H9 (cell line): Measurements from ENCODE around the gene UVSSA. TPM values are rescaled to one million over a fixed set of nuclear protein-coding genes. Genes with fewer than 3 reads are reported as not detected.

Experiments
- DNase-seq: peaks from one replicate; pipeline ENCODE4 v3.0.0-alpha.2; 2017
- H2AFZ ChIP-seq: one replicate; pipeline ENCODE4 v1.6.1; 2013; ENCODE audit warnings: mild to moderate bottlenecking, low read length, control low read depth, moderate library complexity
- H2AK5ac ChIP-seq: 2 replicates; pipeline ENCODE4 v1.6.1; 2013; ENCODE audit warnings: low read length, control low read depth, mixed read lengths; ENCODE audit not compliant: insufficient read length
- H2BK120ac ChIP-seq: one replicate; pipeline ENCODE4 v1.6.1; 2013; ENCODE audit warnings: low read depth, mild to moderate bottlenecking, low read length, control low read depth, inconsistent platforms; ENCODE audit not compliant: poor library complexity, severe bottlenecking
- H2BK12ac ChIP-seq: 2 replicates; pipeline ENCODE4 v1.6.1; 2013; ENCODE audit warnings: low read length, control low read depth, mixed read lengths, low read depth; ENCODE audit not compliant: insufficient read length
- H2BK15ac ChIP-seq: 2 replicates; pipeline ENCODE4 v1.6.1; 2013; ENCODE audit warnings: low read depth, low read length, control low read depth
- H2BK20ac ChIP-seq: one replicate; pipeline ENCODE4 v1.6.1; 2013; ENCODE audit warnings: low read depth, mild to moderate bottlenecking, low read length, control low read depth, inconsistent platforms; ENCODE audit not compliant: poor library complexity, severe bottlenecking
- H2BK5ac ChIP-seq: 2 replicates; pipeline ENCODE4 v1.6.1; 2013; ENCODE audit warnings: low read length, control low read depth, mixed read lengths; ENCODE audit not compliant: insufficient read length
- H3K14ac ChIP-seq: 2 replicates; pipeline ENCODE4 v1.6.1; 2013; ENCODE audit warnings: low read length, control low read depth; ENCODE audit not compliant: insufficient read depth
- H3K18ac ChIP-seq: 2 replicates; pipeline ENCODE4 v1.6.1; 2013; ENCODE audit warnings: low read depth, mild to moderate bottlenecking, mixed read lengths, low read length, control low read depth; ENCODE audit not compliant: insufficient read length
- H3K23ac ChIP-seq: 2 replicates; pipeline ENCODE4 v1.6.1; 2013; ENCODE audit warnings: low read length, control low read depth, mixed read lengths, low read depth; ENCODE audit not compliant: insufficient read length
- H3K23me2 ChIP-seq: 2 replicates; pipeline ENCODE4 v1.6.1; 2013; ENCODE audit warnings: low read depth, mild to moderate bottlenecking, mixed read lengths, low read length, control low read depth; ENCODE audit not compliant: insufficient read length, poor library complexity, severe bottlenecking
- H3K27ac ChIP-seq: 2 replicates; pipeline ENCODE4 v1.5.1; 2013; ENCODE audit warnings: low read length, control low read depth, mixed read lengths, low read depth; ENCODE audit not compliant: insufficient read length
- H3K27me3 ChIP-seq: 2 replicates; pipeline ENCODE4 v1.6.1; 2013; ENCODE audit warnings: low read length, control low read depth, inconsistent platforms; ENCODE audit not compliant: insufficient read depth
- H3K4ac ChIP-seq: 2 replicates; pipeline ENCODE4 v1.6.1; 2013; ENCODE audit warnings: low read depth, mild to moderate bottlenecking, control low read depth, inconsistent platforms, low read length, moderate library complexity
- H3K4me1 ChIP-seq: 2 replicates; pipeline ENCODE4 v1.6.1; 2013; ENCODE audit warnings: low read length, control low read depth, inconsistent platforms; ENCODE audit not compliant: insufficient read depth
- H3K4me2 ChIP-seq: 2 replicates; pipeline ENCODE4 v1.6.1; 2013; ENCODE audit warnings: low read length, control low read depth, mixed read lengths; ENCODE audit not compliant: insufficient read length, insufficient read depth
- H3K56ac ChIP-seq: 2 replicates; pipeline ENCODE4 v1.6.1; 2013; ENCODE audit warnings: low read depth, mild to moderate bottlenecking, mixed read lengths, low read length, control low read depth; ENCODE audit not compliant: insufficient read length
- H3K79me1 ChIP-seq: 2 replicates; pipeline ENCODE4 v1.6.1; 2013; ENCODE audit warnings: low read depth, mild to moderate bottlenecking, moderate library complexity, low read length, control low read depth, inconsistent platforms; ENCODE audit not compliant: insufficient read depth, poor library complexity, severe bottlenecking
- H3K79me2 ChIP-seq: 2 replicates; pipeline ENCODE4 v1.6.1; 2013; ENCODE audit warnings: low read length, control low read depth, inconsistent platforms; ENCODE audit not compliant: insufficient read depth
- H3K9ac ChIP-seq: 2 replicates; pipeline ENCODE4 v1.6.1; 2013; ENCODE audit warnings: low read length, control low read depth, mixed read lengths; ENCODE audit not compliant: insufficient read length; ENCODE audit errors: extremely low read depth
- H3K9me3 ChIP-seq: one replicate; pipeline ENCODE4 v1.6.1; 2013; ENCODE audit warnings: low read depth, low read length, inconsistent platforms; ENCODE audit not compliant: control insufficient read depth
- H3T11ph ChIP-seq: one replicate; pipeline ENCODE4 v1.6.1; 2013; ENCODE audit warnings: mild to moderate bottlenecking, low read length, control low read depth, inconsistent platforms
- H4K20me1 ChIP-seq: one replicate; pipeline ENCODE4 v1.6.1; 2013; ENCODE audit not compliant: control insufficient read depth, insufficient read length, insufficient read depth
- H4K5ac ChIP-seq: 2 replicates; pipeline ENCODE4 v1.6.1; 2013; ENCODE audit warnings: low read depth, mild to moderate bottlenecking, mixed read lengths, low read length, control low read depth; ENCODE audit not compliant: insufficient read length
- H4K8ac ChIP-seq: replicated peaks from 2 replicates; pipeline ENCODE4 v1.6.1; 2013; ENCODE audit warnings: low read length, control low read depth, mixed read lengths, low read depth; ENCODE audit not compliant: insufficient read length
- H4K91ac ChIP-seq: 2 replicates; pipeline ENCODE4 v1.6.1; 2013; ENCODE audit warnings: low read depth, mild to moderate bottlenecking, moderate library complexity, mixed read lengths, low read length, control low read depth; ENCODE audit not compliant: insufficient read length
- H3K27ac Mint-ChIP-seq, 3 experiments: 2 replicates in 2 of 3; 3 replicates in 1 of 3; pipeline ENCODE4 v1.8.0; 2020 to 2021; ENCODE audit warnings: mixed read lengths in 3 of 3, mild to moderate bottlenecking in 1 of 3, moderate library complexity in 1 of 3
- H3K27me3 Mint-ChIP-seq: 2 replicates; pipeline ENCODE4 v1.8.0; 2021; ENCODE audit warnings: low read depth, mild to moderate bottlenecking, moderate library complexity, mixed read lengths
- H3K36me3 Mint-ChIP-seq, 3 experiments: 2 replicates in 2 of 3; 3 replicates in 1 of 3; pipeline ENCODE4 v1.8.0; 2020 to 2021; ENCODE audit warnings: low read depth in 3 of 3, mixed read lengths in 3 of 3; ENCODE audit not compliant: insufficient read depth in 1 of 3
- H3K4me1 Mint-ChIP-seq, 2 experiments: 2 replicates each; pipeline ENCODE4 v1.8.0; 2020; ENCODE audit warnings: mixed read lengths in 2 of 2
- H3K4me3 Mint-ChIP-seq, 2 experiments: 2 replicates in 1 of 2; 3 replicates in 1 of 2; pipeline ENCODE4 v1.8.0; 2020 to 2021; ENCODE audit warnings: mild to moderate bottlenecking in 2 of 2, mixed read lengths in 2 of 2, moderate library complexity in 1 of 2
- H3K9me3 Mint-ChIP-seq, 2 experiments: 2 replicates in 1 of 2; 3 replicates in 1 of 2; pipeline ENCODE4 v1.8.0; 2020; ENCODE audit warnings: mild to moderate bottlenecking in 2 of 2, mixed read lengths in 2 of 2, moderate library complexity in 1 of 2
- WGBS: extraction: QIAGEN DNeasy Blood & Tissue Kit; methylation state at CpG from one replicate; pipeline ENCODE4 v1.1.7; 2013; ENCODE audit warnings: missing lambda C conversion rate, low lambda C conversion rate, mixed read lengths; ENCODE audit not compliant: insufficient read length; ENCODE audit errors: extremely low coverage; 5-methylcytosine and 5-hydroxymethylcytosine counted together
- total RNA-seq: library from RNA; stranded (reverse); gene quantifications from 2 replicates; pipeline ENCODE4 v1.2.1, GENCODE V29; 2021
- TF ChIP-seq, protein P1 (sequence below): fragments of 200-600 bp; sonication (generic); conservative IDR thresholded peaks from 3 replicates; pipeline ENCODE4 v1.8.0; 2021; ENCODE audit warnings: antibody characterized with exemption, mild to moderate bottlenecking

The UVSSA gene
- total RNA-seq, 1 experiment from 2014 or later = 15.9 TPM

DNA sequence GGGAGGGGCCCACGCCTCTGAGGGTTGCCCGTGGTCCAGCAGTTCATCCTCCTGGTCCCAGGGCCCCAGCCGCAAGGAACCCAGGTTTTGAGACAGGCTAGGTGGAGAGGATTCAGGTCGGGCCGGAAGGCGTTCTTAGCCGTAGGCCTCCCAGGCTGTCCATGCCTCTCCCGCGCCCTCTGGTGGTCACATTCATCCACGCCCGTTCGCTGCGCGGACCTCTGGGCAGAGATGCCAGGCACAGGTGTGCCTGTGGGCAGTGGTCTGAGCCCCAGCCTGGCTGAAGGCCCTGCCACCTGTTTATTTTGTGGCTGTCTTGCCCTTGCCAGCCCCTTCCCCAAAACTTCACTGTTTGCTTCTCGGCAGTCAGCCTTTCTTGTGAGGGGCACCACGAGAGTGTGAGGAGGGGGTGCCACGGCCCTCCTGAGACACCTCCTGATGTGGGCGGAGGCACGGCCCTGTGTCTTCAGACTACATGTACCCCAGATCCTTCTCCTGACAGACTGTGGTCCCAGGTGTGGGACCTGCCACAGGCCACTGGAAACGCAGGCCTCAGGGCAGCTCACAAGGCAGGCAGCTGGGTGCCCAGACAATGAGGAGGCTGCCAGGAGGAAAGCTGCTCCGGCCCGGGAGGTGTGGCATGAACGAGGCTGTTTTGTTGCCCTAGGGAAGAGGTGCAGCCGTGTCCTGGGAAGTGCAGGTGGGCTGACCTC, 5.0 kb downstream of the UVSSA start:
- TF ChIP-seq, protein P1, sequence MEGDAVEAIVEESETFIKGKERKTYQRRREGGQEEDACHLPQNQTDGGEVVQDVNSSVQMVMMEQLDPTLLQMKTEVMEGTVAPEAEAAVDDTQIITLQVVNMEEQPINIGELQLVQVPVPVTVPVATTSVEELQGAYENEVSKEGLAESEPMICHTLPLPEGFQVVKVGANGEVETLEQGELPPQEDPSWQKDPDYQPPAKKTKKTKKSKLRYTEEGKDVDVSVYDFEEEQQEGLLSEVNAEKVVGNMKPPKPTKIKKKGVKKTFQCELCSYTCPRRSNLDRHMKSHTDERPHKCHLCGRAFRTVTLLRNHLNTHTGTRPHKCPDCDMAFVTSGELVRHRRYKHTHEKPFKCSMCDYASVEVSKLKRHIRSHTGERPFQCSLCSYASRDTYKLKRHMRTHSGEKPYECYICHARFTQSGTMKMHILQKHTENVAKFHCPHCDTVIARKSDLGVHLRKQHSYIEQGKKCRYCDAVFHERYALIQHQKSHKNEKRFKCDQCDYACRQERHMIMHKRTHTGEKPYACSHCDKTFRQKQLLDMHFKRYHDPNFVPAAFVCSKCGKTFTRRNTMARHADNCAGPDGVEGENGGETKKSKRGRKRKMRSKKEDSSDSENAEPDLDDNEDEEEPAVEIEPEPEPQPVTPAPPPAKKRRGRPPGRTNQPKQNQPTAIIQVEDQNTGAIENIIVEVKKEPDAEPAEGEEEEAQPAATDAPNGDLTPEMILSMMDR = peak; percentile 95
- H2BK5ac ChIP-seq = no peak overlapping the region
- no peak overlapping the region for H3K56ac ChIP-seq
- H2BK15ac ChIP-seq = no peak overlapping the region
- Mint-ChIP-seq H3K9me3 (no peaks in the 10 kb centered on the region; a peak in 1 of 5 replicates), H3K4me3 (0 out of 5 replicates have a peak overlapping the region, but pooled peaks of 1 of the 2 experiments have one; percentile 2), H3K36me3 (peaks cover 11 to 38% (median 24%) of the 10 kb centered on the region in 3 experiments), H3K27ac (peak overlapping the region; percentile 4 to 64 (median 24); a peak in 3 of 7 replicates), H3K27me3 (no peaks in the 10 kb centered on the region), H3K4me1 (peaks cover 13 to 16% of the 10 kb centered on the region in 2 experiments)
- no peak overlapping the region for H3K4ac ChIP-seq
- no peak overlapping the region for H3T11ph ChIP-seq
- no peaks in the 10 kb centered on the region for H3K27me3 ChIP-seq
- peaks cover 5% of the 10 kb centered on the region for H3K23me2 ChIP-seq
- no peak overlapping the region for H3K27ac ChIP-seq
- H2BK20ac ChIP-seq = no peak overlapping the region
- no peak overlapping the region for H3K9ac ChIP-seq
- H4K20me1 ChIP-seq = no peaks in the 10 kb centered on the region
- H3K23ac ChIP-seq = no peak overlapping the region
- no peak overlapping the region for H2BK12ac ChIP-seq
- no peak overlapping the region for H2BK120ac ChIP-seq
- H3K79me2 ChIP-seq = no peaks in the 10 kb centered on the region
- no peak overlapping the region for H4K8ac ChIP-seq
- no peaks in the 10 kb centered on the region for H3K79me1 ChIP-seq
- no CpG with 5 or more reads among the region's 24 CpGs for WGBS
- no peaks in the 10 kb centered on the region; the same call in 1 of the 2 replicates for H3K4me1 ChIP-seq
- H3K4me2 ChIP-seq = no peak overlapping the region
- no peak overlapping the region for H3K18ac ChIP-seq
- peak; percentile 91 for DNase-seq
- H4K5ac ChIP-seq = no peak overlapping the region
- H3K14ac ChIP-seq = no peak overlapping the region
- H2AFZ ChIP-seq = no peak overlapping the region
- H2AK5ac ChIP-seq = no peak overlapping the region
- H4K91ac ChIP-seq = no peak overlapping the region
- H3K9me3 ChIP-seq = no peaks in the 10 kb centered on the region
